Upper lobe of left lung (tissue), 6 donors: ENCODE data around the gene PLK5. TPM values are rescaled to one million over a fixed set of nuclear protein-coding genes. Genes with fewer than 3 reads are reported as not detected.

Experiments
- ATAC-seq, 2 donors: fragments of 200-7000 bp; cut with Tn5 transposase; one replicate each; pipeline ENCODE4 v1.9.1; 2022; ENCODE audit warnings: mild to moderate bottlenecking in 2 of 2, moderate library complexity in 2 of 2; ENCODE audit not compliant: low FRiP score in 2 of 2
- DNase-seq, 2 donors: peaks; one replicate each; pipeline ENCODE4 v3.0.0-alpha.2; 2019 to 2020
- H3K27ac ChIP-seq, 4 donors: fragments of 200-600 bp; sonication (generic); one replicate each; pipeline ENCODE4 v1.5.1; 2016 to 2019
- H3K27me3 ChIP-seq, 4 donors: fragments of 200-600 bp; sonication (generic); one replicate each; pipeline ENCODE4 v1.5.1; 2017 to 2019
- H3K36me3 ChIP-seq, 4 donors: fragments of 200-600 bp; sonication (generic); one replicate each; pipeline ENCODE4 v1.5.1; 2016 to 2019
- H3K4me1 ChIP-seq, 4 donors: fragments of 200-600 bp; sonication (generic); one replicate each; pipeline ENCODE4 v1.5.1; 2018 to 2019
- H3K4me3 ChIP-seq, 4 donors: fragments of 200-600 bp; sonication (generic); one replicate each; pipeline ENCODE4 v1.5.1; 2017 to 2019; ENCODE audit warnings: mild to moderate bottlenecking in 2 of 4, moderate library complexity in 1 of 4
- H3K9me3 ChIP-seq, 4 donors: fragments of 200-600 bp; sonication (generic); one replicate each; pipeline ENCODE4 v1.5.1; 2018 to 2019
- EP300 ChIP-seq, 4 donors: sonication (generic); formaldehyde crosslinking; IDR thresholded peaks; one replicate each; pipeline ENCODE4 v1.5.1; 2017; ENCODE audit warnings: antibody characterized with exemption in 4 of 4, control low read depth in 2 of 4
- POLR2A ChIP-seq, 4 donors: fragments of 450-650 bp; IDR thresholded peaks; one replicate each; pipeline ENCODE4 v1.5.1; 2016 to 2017; ENCODE audit warnings: antibody characterized with exemption in 4 of 4, mild to moderate bottlenecking in 2 of 4
- POLR2AphosphoS5 ChIP-seq, 2 donors: sonication (generic); formaldehyde crosslinking; IDR thresholded peaks; one replicate each; pipeline ENCODE4 v1.5.1; 2017; ENCODE audit warnings: antibody characterized with exemption in 2 of 2
- WGBS, 2 donors: methylation state at CpG; one replicate each; pipeline ENCODE4 v1.1.5; 2017 to 2018; 5-methylcytosine and 5-hydroxymethylcytosine counted together
- total RNA-seq, 6 donors: library from RNA; depleted of rRNA in 4 of 6; stranded (reverse); fragments of >200 nt in 4 of 6; gene quantifications; one replicate each; pipeline versions ENCODE4 v1.1.0 to v1.2.1, GENCODE V29; 2016 to 2021
- TF ChIP-seq, protein P1 (sequence below), 6 experiments: fragments of 450-650 bp in 4 of 6; fragments of 200-600 bp in 2 of 6; sonication (generic) in 2 of 6; IDR thresholded peaks; one replicate each; pipeline ENCODE4 v1.5.1; 2016 to 2019; ENCODE audit warnings: antibody characterized with exemption in 6 of 6
- donor health status: DM: no; HTN: no; CAD: no; lungs with moderate emphysema.
- donor health status: DM: no; HTN: yes; CAD: no; lungs with severe emphysema.

PLK5 gene
- total RNA-seq, 6 donors from 2014 or later: not detected

DNA sequence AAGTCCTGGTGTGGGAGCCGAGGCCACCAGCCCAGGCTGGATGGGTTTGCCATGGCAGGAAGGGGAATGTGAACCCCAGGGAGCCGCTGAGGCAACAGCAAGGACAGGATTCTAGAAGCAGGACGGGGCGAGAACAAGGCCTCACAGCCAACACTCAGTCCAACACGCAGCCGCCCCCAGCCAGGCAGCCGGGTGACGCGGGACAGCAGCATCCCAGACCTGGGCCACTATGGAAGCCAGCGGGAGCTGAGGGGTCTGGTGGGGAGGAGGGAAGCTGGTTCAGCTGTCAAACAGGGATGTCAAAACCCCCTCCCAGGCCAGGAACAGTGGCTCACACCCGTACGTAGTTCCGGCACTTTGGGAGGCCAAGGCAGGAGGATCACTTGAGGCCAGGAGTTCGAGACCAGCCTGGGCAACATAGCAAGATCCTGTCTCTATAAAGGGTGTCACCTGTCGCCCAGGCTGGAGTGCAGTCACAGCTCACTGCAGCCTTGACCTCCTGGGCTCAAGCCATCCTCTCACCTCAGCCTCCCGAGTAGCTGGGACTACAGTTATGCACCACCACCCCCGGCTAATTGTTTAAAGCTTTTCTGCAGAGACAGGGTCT lies 37.5 kb downstream of the PLK5 start:
- 79 to 96% methylated on average over 14 to 17 of the region's 17 CpGs for WGBS, 2 donors

DNA sequence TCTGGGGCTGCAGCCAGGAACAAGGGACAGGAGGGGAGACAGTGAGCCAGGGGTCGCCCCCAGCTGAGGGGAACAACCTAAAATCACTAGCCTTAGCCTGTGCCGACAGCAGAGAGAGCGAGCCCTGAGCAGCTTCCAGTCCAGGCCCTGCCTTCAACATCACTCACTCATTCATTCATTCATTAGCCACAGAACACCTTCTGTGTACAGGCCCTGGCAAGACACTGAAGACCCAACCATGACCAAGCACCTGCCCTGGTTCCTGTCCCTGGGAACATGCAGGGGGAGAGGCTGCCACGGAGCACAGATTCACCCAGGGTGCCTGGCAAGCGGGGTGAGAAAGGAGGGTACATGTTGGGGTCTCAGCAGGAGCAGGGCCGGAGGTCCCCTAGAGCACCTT lies 39.4 kb downstream of the PLK5 start:
- H3K4me3 ChIP-seq: no peak overlapping the region
- peaks cover 0 to 10% (median 0%) of the 10 kb centered on the region in 4 donors for H3K27me3 ChIP-seq
- ATAC-seq (no peak), DNase-seq (no peak)
- TF ChIP-seq, protein P1, sequence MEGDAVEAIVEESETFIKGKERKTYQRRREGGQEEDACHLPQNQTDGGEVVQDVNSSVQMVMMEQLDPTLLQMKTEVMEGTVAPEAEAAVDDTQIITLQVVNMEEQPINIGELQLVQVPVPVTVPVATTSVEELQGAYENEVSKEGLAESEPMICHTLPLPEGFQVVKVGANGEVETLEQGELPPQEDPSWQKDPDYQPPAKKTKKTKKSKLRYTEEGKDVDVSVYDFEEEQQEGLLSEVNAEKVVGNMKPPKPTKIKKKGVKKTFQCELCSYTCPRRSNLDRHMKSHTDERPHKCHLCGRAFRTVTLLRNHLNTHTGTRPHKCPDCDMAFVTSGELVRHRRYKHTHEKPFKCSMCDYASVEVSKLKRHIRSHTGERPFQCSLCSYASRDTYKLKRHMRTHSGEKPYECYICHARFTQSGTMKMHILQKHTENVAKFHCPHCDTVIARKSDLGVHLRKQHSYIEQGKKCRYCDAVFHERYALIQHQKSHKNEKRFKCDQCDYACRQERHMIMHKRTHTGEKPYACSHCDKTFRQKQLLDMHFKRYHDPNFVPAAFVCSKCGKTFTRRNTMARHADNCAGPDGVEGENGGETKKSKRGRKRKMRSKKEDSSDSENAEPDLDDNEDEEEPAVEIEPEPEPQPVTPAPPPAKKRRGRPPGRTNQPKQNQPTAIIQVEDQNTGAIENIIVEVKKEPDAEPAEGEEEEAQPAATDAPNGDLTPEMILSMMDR (IDR thresholded peaks at IDR 0.05): no peak
- TF ChIP-seq POLR2A (IDR thresholded peaks at IDR 0.05) (no peak), POLR2AphosphoS5 (IDR thresholded peaks at IDR 0.05) (no peak), EP300 (IDR thresholded peaks at IDR 0.05) (no peak)
- H3K4me1 ChIP-seq: peaks cover 7 to 18% (median 11%) of the 10 kb centered on the region in 4 donors
- H3K9me3 ChIP-seq: no peaks in the 10 kb centered on the region
- 89 to 94% methylated on average over 5 of the region's 6 CpGs for WGBS, 2 donors
- no peak overlapping the region for H3K27ac ChIP-seq
- H3K36me3 ChIP-seq: no peaks in the 10 kb centered on the region

More for the DNA sequence above, 37.5 kb downstream of the PLK5 start:
- Histone ChIP-seq H3K4me1 (peaks cover 5 to 8% (median 6%) of the 10 kb centered on the region in 4 donors), H3K36me3 (peaks cover 0 to 6% (median 3%) of the 10 kb centered on the region in 4 donors), H3K9me3 (no peaks in the 10 kb centered on the region), H3K27me3 (peaks cover 0 to under 1% (median 0%) of the 10 kb centered on the region in 4 donors), H3K4me3 (no peak overlapping the region), H3K27ac (no peak overlapping the region)
- DNase-seq (no peak), ATAC-seq (no peak)
- TF ChIP-seq, protein P1 (IDR thresholded peaks at IDR 0.05): no peak
- TF ChIP-seq POLR2A (IDR thresholded peaks at IDR 0.05) (no peak), EP300 (IDR thresholded peaks at IDR 0.05) (no peak), POLR2AphosphoS5 (IDR thresholded peaks at IDR 0.05) (no peak)

DNA sequence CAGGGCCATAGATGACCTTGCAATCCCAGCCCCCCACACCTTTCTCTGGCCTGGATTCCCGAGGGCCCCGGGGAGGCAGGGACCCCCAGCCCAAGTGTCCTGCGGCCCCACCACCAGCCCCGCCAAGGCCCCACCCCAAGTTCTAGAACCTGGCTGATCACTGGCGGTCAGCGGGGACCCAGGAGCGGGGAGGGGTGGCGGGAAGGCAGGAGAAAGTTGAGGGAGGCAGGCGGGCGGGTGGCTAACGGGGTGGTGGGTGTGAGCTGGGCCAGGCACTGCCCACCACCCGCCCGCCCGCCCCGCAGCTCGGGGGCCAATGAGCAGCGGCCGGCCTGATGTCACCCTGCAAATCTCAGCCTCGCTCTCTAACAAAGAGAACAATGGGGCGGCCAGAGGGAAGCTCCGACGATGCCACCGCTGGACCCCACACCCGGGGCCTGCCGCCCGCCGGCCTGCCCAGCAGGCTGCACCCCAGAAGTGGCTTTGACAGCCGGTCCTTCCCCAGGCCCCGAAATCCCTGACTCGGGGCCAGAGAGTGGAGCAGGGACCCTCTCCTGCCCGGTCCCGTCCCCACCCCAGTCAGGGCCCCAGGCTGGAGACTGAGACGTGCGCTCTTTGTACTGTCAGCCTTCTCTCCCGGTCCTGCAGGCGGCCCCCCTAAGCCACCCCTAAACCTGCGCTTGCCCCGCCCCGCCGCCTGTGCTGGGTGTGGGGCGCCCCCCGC lies 42.7 kb downstream of the PLK5 start:
- Histone ChIP-seq H3K4me3 (peak overlapping the region; percentile 63 to 86 (median 78)), H3K27ac (peak overlapping the region; percentile 75 to 87 (median 84)), H3K27me3 (peaks cover 0 to 10% (median 0%) of the 10 kb centered on the region in 4 donors), H3K36me3 (no peaks in the 10 kb centered on the region), H3K9me3 (no peaks in the 10 kb centered on the region), H3K4me1 (peaks cover 11 to 27% (median 16%) of the 10 kb centered on the region in 4 donors)
- DNase-seq (peak; percentile 77 to 89), ATAC-seq (peak; percentile 88 to 89)
- 6 to 25% methylated on average over 3 to 11 of the region's 42 CpGs for WGBS, 2 donors
- TF ChIP-seq EP300 (IDR thresholded peaks at IDR 0.05): no peak
- TF ChIP-seq POLR2AphosphoS5 (IDR thresholded peaks at IDR 0.05): peak; percentile 23 to 58
- peak in 3 of 4 donors; percentile 4 to 57 (median 52) for TF ChIP-seq POLR2A (IDR thresholded peaks at IDR 0.05)

DNA sequence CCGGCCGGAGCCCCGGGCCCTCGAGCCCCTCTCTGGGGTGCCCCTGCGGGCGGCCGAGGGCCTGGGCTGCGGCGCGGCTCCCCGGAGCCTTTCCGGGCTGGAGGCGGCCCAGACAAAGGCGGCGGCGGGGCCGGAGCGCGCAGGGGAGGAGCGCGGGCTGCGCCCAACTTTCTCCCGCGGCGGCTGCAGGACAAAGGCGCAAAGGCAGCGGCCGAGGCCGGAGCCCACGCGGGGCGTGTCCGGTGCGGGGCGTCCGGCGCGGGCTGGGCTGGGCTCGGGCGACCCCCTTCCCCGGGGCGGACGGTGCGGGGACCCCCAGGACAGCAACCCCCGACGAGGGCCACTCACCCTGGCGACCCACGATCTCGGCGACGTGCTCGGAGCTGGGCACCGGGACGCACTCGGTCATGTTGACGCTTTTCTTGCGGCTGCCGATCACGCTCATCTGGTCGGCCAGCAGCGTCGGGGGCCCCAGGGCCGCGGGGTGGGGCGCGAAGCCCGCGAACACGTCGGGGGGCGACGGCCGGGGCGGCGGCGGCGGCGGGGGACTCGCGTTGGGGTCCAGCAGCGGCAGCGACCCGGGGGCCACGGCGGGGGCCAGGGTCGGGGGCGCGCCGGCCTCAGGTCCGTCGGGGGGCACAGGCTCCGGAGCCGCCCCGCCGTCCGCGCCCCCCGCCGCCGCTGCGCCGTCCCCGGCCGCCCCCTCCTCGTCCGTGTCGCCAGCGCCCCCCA lies 43.4 kb downstream of the PLK5 start:
- Histone ChIP-seq H3K4me1 (peaks cover 11 to 27% (median 16%) of the 10 kb centered on the region in 4 donors), H3K9me3 (no peaks in the 10 kb centered on the region), H3K27me3 (peaks cover 0 to 10% (median 0%) of the 10 kb centered on the region in 4 donors), H3K36me3 (no peaks in the 10 kb centered on the region), H3K4me3 (peak overlapping the region; percentile 63 to 86 (median 78)), H3K27ac (peak overlapping the region; percentile 75 to 87 (median 84))
- TF ChIP-seq EP300 (IDR thresholded peaks at IDR 0.05) (no peak), POLR2AphosphoS5 (IDR thresholded peaks at IDR 0.05) (no peak), POLR2A (IDR thresholded peaks at IDR 0.05) (peak in 2 of 4 donors; percentile 31 to 43)
- TF ChIP-seq, protein P1 (IDR thresholded peaks at IDR 0.05): peak in 1 of 6 experiments; percentile 12
- peak in 1 of 2 donors; percentile 63 for ATAC-seq
- DNase-seq: peak in 1 of 2 donors; percentile 92
- WGBS, 2 donors: 0 to 2% methylated on average over 1 to 9 of the region's 108 CpGs
